DMS114 treated with DMSO at 0.1 percent for 48 hours (cell line): ENCODE data around the gene TIMP2.
"Not testable (repeated sequence)": the region's sequence is repeated elsewhere in the genome, so short reads cannot be mapped to it uniquely, and the experiment has no call there.

ENCODE experiments used
- DNase-seq: peaks from one replicate; lab custom pipeline; 2025; ENCODE audit not compliant: unreplicated experiment; lab: John Stamatoyannopoulos, UW

Gene TIMP2

DNA sequence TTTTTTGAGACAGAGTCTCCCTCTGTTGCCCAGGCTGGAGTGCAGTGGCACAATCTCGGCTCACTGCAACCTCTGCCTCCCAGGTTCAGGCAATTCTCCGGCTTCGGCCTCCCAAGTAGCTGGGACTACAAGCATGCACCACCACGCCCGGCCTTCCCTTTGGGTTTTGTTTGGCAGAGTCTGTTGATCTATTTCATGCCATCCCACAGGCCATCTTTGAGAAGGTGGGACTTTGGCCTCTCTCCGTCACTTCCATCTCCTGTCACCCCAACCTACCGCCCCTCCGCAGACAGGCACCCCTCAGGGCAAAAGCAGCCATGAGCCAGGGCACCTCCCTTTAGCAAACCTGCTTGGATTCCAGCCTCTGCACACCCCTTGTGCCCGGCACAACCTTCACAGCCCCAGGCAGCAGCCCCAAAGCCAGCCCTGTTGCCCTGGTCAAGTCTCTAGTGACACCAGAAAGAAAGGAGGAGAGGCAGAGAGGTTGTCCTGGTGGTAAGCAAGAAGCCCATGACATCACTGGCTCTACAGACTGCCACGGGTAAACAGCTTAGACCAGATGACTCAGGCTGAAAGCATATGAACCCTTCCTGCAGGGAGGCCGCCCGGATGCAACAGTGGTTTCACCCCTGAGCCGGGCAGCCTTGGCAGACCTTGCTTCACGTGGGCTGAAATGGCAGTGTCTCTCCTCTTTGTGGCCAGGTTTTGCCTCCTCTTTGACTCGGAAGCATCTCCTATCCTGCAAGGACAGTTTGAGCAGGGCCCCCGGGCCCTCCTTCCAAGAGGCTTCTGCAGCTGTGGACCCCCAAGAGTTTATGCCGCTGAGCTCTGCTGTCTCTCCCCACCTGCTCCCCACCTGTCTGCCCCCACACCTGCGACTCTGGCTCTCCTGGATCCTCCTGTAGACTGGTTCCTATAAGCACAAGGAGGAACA, 8.1 kb upstream of the TIMP2 start:
- no peak for DNase-seq

GRCh38 chr17:78929908-78930775, 5.0 kb upstream of the TIMP2 start:
- DNase-seq = no peak

- DNase-seq = peak; percentile 58
Observed at GRCh38 chr17:78925662-78926555, 722 bp upstream of the TIMP2 start.

DNA sequence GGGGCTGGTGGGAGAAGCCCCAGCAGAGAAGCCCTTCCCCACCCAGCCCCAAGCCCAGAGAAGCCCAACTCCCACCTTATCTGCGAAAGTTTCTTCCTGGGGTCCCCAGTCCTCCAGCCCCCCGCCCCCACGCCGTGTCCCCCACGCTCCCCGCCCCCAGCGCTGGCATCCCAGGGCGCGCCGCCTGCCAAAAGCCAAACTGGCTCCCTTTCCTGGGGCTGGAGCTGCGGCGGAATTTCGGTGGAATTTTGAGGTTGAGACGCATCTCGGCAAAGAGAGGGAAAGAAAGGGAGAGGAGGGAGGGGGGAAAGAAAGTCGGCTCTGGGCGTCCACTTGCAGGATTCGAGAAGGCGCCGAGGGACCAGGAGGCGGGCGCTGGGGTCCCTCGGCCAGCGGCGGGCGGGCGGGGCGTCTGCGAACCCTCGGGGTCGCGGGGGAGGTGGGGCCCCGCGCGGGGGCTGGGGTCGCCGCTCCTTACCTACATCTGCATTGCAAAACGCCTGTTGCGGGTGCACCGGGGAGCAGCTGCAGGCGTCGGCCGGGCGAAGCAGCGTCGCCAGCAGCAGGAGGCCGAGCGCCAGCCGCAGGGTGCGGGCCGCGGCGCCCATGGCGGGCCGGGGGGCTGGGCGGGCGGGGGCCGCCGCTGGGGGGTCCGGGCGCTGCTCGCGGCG, 571 bp downstream of the TIMP2 start:
- DNase-seq = no peak

DNA sequence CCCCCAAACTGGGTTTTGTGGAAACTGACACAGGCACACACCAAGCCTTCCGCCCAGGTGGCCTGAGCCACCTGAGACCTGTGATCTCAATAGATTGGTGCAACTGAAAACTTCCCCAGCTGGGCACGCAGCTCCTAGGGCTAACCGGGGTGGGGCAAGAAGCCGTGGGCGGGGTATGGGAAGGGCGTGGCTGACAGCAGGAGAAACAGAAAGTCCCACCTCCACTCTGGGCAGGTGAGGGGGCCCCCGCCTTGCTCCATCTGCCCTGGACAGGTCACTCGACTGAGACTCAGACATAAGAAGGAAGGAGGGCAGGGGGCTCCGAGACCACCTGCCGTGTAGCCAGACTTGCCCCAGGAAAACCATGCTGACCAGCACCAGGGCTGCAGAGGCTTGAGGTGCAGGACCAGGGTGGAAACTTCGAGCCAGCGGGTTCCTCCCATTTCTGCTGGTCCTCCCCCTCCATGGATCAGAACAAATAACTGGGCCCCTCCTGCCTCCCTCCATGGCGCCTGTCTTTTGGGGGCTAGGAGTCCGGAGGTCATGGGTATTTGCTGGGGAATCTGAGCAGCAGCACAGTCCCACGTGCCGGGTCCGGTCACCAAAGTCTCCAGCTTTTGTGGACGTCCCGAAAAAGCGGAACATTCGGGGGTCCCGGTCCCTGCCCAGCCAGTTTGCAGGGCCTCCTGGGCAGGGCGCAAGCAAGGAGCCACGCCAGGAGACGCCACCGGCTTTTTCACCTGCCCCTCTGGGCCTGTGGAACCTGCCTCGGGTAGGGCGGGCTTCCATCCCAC, 1.3 kb downstream of the TIMP2 start:
- DNase-seq = peak; percentile 13

GRCh38 chr17:78922816-78923498, 2.2 kb downstream of the TIMP2 start:
- DNase-seq = no peak

DNA sequence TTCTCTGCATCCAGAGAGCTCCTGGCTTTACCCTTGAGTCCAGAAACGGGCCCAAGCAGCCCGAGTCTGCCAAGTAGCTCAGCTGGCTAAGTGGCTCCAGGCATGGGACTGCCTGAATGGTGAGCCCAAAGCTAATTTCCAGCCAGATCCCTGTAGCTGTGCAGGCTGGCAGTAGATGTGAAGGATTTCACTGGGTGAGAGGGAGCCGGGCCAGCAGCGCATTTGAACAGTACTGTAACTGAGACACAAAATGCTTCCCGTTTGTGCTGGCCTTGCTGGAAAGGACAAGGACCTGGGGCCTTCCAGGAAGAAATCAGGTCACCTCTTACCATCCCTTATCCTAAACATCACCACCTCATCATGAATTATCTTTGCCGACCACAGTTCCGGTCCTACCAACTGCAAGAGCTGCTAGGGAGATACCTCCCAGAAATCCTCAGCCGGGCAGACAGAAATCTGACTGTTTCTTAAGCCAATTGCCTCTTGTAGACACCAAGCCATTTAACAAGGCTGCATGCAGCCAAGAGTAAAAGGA, 3.7 kb downstream of the TIMP2 start:
- no peak for DNase-seq

DNA sequence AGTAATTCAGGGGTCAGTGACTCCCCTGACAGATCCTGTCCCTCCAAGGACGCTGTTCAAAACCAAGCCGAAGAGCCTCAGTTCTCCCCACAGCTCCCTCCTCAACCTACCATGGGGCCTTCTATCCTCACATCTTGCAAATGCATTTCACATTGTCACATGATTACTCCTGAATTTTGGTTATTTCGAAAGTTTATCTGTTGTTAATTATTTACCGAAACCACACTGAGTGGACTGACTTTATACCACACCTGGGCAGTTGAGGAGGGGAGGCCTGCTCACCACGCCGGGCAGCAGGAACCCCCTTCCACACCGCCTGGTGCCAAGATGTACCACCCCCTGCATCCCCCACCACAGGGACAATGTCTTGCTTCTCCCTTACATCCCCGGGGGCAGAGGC, 4.7 kb downstream of the TIMP2 start:
- DNase-seq = no peak

DNA sequence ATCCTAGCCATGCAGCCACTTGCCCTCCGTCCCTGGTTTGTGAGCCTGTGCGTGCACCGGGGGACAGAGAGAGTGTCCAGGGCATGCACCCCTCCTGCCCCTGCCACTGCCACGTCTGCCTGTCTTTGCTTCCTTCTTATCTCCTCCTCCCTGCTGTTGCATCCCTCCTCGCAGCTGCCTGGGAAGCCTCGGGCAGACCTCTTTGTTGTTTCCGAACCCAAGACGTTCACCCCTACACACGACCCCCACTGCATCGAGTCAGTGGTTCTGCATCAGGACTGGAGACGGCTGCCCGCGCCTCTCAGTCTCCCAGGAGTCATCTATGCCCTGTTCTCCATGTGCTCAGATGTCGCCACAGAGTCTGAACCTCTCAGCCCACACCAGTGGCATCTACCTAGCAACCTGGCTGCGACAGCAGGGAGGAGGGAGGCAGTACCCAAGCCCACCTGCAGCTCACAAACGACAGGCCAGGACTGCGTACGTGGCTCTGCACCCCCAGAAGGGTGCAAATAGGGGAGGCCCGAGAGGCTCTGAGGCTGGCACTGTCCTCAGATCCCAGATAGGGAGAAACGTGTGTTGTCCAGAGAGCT, 5.2 kb downstream of the TIMP2 start:
- DNase-seq = no peak

DNA sequence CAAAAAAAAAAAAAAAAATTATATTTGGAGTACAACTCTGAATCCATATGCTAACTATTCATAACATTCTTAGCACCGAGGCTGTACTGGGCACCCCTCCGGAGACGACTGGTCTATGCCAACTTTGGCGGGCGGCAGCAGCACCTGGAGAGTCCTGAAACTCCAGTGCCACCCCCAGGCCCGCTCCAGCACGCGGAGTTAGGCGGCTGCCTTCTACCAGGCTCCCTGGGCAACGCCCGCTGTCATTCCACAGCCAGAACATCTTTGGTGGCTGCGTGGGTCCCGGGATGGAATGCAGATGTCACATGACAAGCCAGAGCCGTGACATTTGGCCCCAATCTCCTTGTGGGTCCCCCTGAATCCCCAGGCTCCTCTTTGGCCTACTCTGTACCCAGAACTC, 6.2 kb downstream of the TIMP2 start:
- no peak for DNase-seq

GRCh38 chr17:78917451-78918275, 7.5 kb downstream of the TIMP2 start:
- DNase-seq = no peak

DNA sequence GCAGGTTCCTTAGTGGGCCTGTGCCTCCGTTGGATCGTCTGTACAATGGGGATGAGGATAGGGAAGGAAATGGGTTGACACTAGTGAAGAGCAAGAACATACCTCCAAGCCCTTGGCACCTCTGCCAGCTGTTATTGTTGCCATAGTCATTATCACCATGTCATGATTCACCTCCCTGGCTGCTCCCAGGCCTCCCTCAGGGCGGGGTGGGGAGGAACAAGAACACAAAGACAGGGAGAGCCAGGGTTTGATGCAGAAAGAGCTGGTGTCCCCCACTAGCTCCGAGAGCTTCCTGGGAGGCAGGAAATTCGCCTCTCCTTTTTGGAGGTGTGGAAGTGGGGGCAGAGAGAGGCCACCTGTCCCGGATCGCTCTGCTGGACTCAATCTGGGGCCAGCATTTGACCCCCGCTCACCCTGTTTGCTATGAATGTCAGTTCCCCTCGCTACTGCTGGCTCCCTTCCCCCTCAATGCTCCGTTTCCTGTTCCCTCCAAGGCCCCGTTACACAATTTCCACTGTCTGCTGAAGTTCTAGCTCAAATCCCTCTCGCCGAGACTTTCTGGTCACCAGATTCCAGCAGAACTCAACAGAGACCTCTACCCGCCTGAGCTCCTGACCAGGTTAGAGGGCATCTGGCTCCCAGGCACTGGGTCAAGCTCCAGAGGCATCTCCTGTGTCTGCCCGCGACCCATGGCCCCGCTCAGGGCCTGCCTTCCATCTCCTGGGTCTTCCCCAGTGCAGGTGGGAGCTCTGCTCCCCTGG, 9.1 kb downstream of the TIMP2 start:
- DNase-seq = no peak

DNA sequence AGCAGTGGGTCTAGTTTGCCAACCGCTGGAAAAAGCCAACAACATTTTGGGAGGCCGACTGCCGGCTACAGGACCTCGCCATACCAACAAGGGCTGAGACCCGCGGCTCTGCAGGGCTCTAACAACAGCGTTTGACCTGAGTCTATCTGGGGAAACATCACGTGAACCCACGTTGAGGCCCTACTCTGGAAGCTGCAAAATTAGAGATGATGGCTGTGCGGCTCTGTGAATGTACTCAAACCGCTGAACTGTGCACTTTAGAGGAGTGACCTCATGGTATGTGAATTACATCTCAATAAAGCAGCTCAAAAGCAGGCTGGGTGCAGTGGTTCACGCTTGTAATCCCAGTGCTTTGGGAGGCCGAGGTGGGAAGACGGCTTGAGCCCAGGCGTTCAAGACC, 12.1 kb downstream of the TIMP2 start:
- DNase-seq = no peak

DNA sequence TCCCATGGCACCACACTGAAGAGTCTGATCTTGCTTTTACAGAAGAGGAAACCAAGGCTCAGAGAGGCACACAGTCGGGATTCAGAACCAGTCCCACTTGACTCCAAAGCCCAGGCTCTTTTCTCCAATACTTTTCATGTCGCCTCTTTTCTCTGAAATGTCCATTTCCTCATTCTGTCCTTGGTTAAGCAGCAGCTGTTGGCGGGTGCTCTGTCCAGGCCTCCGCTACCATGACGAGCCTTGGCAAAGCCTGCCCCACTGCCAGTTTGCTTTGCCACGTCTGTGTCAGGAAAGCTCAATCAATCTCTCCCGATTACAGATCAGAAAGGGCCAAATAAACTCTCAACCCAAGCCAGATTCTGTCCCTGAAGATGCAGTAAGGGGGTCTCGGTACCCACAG, 13.1 kb downstream of the TIMP2 start:
- no peak for DNase-seq

- not testable (repeated sequence) for DNase-seq
Observed at GRCh38 chr17:78911543-78911942, 13.6 kb downstream of the TIMP2 start.

- no peak for DNase-seq
Observed at GRCh38 chr17:78910497-78911284, 14.5 kb downstream of the TIMP2 start.
